HG02759 (cell line): ENCODE results near the gene TP53TG3C.
"Not testable (repeated sequence)": the region's sequence is repeated elsewhere in the genome, so short reads cannot be mapped to it uniquely, and the experiment has no call there.

Source experiments
- ATAC-seq: cut with Tn5 transposase; IDR thresholded peaks from one replicate; pipeline ENCODE4 v1.9.1; 2021; ENCODE audit warnings: mild to moderate bottlenecking, moderate library complexity; ENCODE audit not compliant: unreplicated experiment

TP53TG3C gene

GRCh38 chr16:33193926-33194325 is at the start of gene TP53TG3C:
Gene TP53TG3C (plus strand): TSS chr16:33194226. CDS start chr16:33194294, 68 bp downstream.
- not testable (repeated sequence) for ATAC-seq
